ENCODE data around the gene FKBP10.
A peak's percentile ranks its signal among the peaks of the same experiment; 100 is the strongest.

The FKBP10 gene

DNA sequence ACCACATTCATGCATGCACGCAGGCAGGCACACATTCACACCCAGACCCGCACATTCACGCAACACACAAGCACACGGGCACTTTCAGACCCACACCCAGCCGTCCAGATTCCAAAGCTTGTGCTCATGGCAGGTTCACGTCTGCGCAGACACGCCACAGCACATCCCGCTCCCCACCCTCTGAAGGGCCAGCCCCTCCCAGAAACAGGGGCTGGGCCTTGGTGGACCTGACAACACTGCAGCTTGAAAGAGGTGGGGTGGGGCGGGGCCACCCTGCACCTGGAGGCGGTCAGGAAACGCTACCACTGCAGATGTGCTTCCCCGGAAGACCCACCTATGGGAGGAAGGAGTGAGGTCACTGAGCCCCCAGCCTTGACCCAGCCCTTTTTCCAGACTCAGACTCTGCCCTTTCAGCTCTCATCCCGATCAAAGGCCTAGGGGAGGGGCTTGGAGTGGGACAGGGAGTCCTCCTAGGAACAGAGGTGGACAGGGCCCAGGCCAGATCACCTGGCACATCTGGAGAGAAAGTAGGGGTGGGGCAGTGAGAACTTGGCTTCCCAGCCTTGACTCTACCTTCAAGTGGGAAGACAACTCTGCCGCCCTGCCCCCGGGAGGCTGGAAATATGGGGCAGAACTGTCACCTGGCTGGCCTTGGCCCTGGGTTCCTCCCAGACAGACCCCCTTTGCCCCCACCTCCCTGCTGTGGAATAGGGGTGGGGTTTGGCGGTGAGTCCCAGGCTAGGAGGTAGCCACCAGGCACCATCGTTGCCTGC lies 12.0 kb upstream of the FKBP10 start:
- no peaks in the 10 kb centered on the region for H3K9me3 ChIP-seq (ENCODE audit: low read length)
- H3K27me3 ChIP-seq (ENCODE audit: control insufficient read depth in 1 of 2, insufficient read depth in 2 of 2, low read length in 2 of 2), result peaks cover 0 to 5% of the 10 kb centered on the region in 2 donors
- no peaks in the 10 kb centered on the region for H3K4me1 ChIP-seq (ENCODE audit: insufficient read depth, low read length)
- H3K27ac ChIP-seq (ENCODE audit: low read depth, low read length), result no peak overlapping the region
- no peak overlapping the region for H3K9ac ChIP-seq (ENCODE audit: low read length)
- no peaks in the 10 kb centered on the region for H3K36me3 ChIP-seq (ENCODE audit: insufficient read depth, low read length)
- H3K4me3 ChIP-seq (ENCODE audit: low read depth in 1 of 2, low read length in 2 of 2), result no peak overlapping the region

DNA sequence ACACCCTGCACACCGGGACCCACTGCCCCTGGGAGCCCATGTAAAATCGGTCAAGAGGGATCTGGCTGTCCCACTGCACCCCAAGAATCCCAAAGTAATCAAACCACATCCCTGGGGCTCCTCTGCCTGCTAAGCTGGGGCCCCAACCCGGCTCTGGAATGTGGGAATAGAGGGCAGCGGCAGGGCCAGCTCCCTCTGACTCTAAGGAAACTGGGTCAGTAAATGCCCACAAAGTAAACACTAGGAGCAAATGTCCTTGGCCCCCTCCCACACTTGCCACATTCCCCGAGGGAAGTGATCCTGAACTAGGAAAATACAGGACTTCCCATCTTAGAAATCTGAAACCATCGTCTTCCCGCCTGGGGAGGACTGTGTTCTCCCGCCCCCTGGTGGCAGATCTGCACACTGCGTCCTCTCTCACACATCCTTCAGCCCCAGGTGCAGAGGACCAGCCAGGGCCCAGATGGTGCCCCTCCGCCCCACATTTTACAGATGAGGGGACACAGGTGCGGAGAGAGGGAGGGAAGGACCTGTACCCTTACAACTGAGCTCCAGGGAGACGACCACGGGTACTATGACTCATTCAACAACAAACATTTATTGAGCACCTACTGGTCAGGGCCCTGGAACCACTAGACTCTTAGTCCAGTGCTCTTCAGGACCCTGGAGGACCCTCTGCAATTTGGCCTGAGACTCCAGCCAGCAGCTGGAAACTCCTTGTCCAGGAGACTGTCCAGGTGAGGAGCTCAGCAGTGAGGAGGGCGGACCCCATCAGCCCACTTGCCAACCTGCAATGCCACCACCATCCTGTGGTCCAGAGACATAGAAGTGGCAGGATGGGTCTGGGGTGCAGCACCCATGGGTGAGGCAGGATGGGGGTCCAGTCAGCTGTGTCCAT lies 11.2 kb upstream of the FKBP10 start:
- H3K27me3 ChIP-seq (ENCODE audit: control insufficient read depth in 1 of 2, insufficient read depth in 2 of 2, low read length in 2 of 2), result peaks cover 0 to 5% of the 10 kb centered on the region in 2 donors
- no peak overlapping the region for H3K27ac ChIP-seq (ENCODE audit: low read depth, low read length)
- no peak overlapping the region for H3K9ac ChIP-seq (ENCODE audit: low read length)
- no peaks in the 10 kb centered on the region for H3K4me1 ChIP-seq (ENCODE audit: insufficient read depth, low read length)
- H3K4me3 ChIP-seq (ENCODE audit: low read depth in 1 of 2, low read length in 2 of 2), result no peak overlapping the region
- H3K36me3 ChIP-seq (ENCODE audit: insufficient read depth, low read length), result no peaks in the 10 kb centered on the region
- no peaks in the 10 kb centered on the region for H3K9me3 ChIP-seq (ENCODE audit: low read length)

DNA sequence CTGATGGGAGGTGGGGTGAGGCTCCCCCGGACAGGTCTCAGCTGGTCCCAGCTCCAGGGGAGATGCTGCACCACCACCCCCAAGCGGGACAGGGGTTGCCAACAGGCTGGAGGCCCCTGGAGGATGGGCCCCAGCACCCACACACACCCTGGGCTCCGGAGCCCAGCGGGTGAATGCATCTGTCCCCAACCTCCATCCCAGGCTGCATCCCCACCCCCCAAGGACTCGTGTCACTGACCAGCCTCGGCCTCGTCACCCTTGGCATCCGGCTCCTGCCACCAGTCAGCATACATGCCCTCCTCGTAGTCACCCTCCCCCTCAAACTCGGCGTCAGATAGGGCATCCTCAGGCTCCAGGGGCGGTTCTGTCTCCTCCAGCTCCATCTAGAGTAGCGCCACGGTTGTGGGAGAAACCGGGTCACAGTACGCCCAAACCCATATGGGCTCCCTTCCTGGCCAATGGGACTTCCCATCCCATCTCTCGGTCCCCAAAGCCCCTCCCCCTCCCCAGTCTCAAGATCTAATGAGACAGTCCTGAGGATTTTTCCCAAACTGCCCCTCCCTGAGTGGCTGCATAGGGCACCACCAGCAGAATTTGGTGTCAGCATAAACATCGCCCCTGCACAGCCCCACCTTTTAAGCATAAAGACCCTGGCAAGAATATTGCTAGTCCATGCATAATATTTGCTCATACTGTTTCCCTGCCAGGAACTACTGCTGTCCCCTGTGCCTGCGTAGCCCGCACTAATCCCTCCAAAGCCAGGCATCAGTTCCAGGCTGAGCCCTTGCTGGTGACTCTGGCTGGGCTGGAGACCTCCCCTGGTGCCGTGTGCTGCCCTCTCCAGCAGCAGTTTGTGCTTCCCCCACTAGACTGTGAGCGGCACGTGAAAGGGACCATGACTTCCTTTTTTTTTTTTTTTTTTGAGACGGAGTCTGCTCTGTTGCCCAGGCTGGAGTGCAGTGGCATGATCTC lies 9.5 kb upstream of the FKBP10 start:
- Histone ChIP-seq H3K9me3 (ENCODE audit: low read length) (no peaks in the 10 kb centered on the region), H3K36me3 (ENCODE audit: insufficient read depth, low read length) (no peaks in the 10 kb centered on the region), H3K4me3 (ENCODE audit: low read depth in 1 of 2, low read length in 2 of 2) (no peak overlapping the region), H3K9ac (ENCODE audit: low read length) (no peak overlapping the region), H3K27me3 (ENCODE audit: control insufficient read depth in 1 of 2, insufficient read depth in 2 of 2, low read length in 2 of 2) (peaks cover 0 to 5% of the 10 kb centered on the region in 2 donors), H3K27ac (ENCODE audit: low read depth, low read length) (no peak overlapping the region), H3K4me1 (ENCODE audit: insufficient read depth, low read length) (no peaks in the 10 kb centered on the region)

DNA sequence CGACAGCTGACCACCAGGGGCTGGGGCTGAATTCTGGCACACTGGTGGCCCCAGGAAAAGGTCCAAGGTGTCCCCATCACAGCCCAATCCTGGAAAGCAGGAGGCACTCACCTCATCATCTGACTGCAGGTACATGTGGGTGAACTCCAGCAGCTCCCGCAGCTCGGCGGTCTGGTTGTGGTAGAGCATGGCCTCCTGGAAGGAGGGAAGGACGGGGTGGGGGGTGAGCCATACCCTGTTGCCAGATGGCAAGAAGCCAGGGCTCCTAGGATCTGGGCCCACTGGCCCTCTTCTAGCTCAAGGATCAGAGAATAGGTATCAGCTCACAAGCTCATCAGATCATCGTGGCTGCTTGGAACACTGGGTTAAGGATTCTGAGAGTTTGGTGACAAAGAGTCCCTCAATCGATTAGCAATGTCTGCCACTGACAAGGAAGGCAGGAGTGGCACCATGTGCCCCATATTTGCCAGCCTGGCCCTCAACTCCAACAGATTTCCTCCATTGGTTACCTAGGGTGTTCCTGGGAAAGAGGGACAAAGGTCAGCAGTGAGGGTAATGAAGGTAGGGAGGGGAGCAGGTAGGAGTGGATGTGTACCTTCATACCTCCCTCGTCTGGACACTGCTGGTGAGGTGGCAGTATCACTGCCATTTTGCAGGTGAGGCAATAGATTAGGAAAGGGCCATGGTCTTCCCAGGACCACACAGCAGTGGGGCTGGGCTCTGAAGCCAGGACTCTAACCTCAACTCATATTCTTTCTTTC lies 5.9 kb upstream of the FKBP10 start:
- no peaks in the 10 kb centered on the region for H3K27me3 ChIP-seq (ENCODE audit: control insufficient read depth in 1 of 2, insufficient read depth in 2 of 2, low read length in 2 of 2)
- H3K9me3 ChIP-seq (ENCODE audit: low read length), result no peaks in the 10 kb centered on the region
- H3K4me1 ChIP-seq (ENCODE audit: insufficient read depth, low read length), result peaks cover 6% of the 10 kb centered on the region
- no peaks in the 10 kb centered on the region for H3K36me3 ChIP-seq (ENCODE audit: insufficient read depth, low read length)
- H3K4me3 ChIP-seq (ENCODE audit: low read depth in 1 of 2, low read length in 2 of 2), result no peak overlapping the region
- H3K9ac ChIP-seq (ENCODE audit: low read length), result no peak overlapping the region
- no peak overlapping the region for H3K27ac ChIP-seq (ENCODE audit: low read depth, low read length)

DNA sequence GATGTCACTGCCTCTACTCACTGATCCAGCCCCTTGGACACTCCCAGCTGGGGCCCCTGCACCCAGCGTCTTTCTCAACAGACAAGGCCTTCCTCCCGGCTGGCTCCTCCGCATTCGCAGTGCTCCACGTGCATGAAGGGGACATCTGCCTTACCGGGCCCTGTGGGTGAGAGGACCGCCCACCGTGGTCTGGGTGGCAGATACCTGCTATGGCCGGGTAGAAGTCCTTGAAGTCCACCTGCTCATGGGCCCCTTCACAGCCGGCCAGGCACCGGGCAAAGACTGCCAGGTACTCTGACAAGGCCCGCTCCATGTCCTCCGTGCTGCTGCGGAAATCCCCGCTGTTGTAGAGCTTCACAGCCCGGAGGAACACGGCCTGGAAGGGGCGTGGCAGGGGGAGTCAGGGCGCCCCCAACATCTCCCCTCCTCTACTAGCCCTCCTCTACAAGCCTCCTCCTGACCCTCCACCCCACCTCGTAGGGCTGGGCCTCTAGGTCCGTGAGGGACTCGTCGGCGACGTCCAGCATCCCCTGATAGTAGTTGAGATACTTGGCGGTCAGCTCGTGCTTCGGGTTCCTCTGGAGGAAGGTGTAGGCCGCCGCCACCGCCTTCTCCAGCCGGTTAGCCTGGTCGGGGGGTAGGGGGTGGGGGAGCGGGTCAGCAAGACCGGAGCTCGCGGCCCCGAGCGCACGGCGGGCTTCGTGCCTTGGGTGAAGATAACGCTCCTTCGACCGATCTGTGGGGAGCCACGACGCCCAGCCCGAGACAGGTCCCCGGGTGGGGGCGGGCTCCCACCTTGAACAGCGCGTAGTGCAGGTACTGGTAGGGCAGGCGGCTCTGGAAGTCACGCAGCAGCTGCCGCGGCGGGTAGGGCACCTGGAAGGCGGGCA lies 1.9 kb upstream of the FKBP10 start:
- H3K4me1 ChIP-seq (ENCODE audit: insufficient read depth, low read length), result peaks cover 20% of the 10 kb centered on the region
- H3K4me3 ChIP-seq (ENCODE audit: low read depth in 1 of 2, low read length in 2 of 2), result peak overlapping the region; percentile 85 to 90
- no peaks in the 10 kb centered on the region for H3K36me3 ChIP-seq (ENCODE audit: insufficient read depth, low read length)
- no peaks in the 10 kb centered on the region for H3K27me3 ChIP-seq (ENCODE audit: control insufficient read depth in 1 of 2, insufficient read depth in 2 of 2, low read length in 2 of 2)
- H3K9me3 ChIP-seq (ENCODE audit: low read length), result no peaks in the 10 kb centered on the region
- no peak overlapping the region for H3K9ac ChIP-seq (ENCODE audit: low read length)
- H3K27ac ChIP-seq (ENCODE audit: low read depth, low read length), result peak overlapping the region; percentile 78

DNA sequence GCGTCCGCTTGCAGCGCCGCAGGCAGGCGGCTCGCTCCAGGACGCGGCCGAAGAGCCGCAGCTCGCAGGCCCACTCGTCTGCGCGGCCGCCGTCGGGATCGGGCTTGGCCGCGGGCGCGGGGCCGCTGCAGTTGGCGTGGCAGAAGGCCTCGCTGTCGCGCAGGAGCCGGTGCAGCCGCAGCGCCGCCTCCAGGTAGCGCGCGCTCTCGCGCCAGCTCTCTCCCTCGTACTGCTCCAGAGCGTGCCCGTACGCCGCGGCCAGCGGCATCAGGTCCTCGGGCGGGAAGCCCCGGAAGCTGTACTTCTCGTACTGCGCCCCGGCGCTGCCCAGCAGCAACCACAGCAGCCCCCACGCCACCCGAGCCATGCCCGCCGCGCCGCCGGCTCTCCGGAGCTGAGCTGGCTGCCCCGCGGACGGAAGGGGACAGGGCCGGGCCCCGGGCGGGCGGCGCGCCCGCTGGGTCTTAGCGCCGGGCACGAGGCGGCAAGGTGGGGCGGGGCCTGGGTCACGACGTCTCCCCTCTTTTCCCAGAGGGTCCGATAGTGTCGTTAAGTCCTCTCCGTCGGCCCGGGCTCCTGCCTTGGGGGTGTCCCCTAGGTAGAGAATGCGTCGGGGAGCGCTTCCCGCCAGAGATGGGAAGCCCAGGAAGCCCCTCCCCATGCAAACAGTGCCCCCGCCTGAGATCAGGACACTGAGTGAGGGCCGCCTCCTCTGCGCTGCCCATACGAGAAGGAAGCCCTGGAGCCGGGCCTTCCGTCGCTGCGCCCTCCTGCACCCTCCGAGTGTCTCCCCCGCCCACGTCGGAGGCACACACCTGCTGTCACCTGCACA lies 1.0 kb upstream of the FKBP10 start, which contains the start of gene P3H4:
Gene P3H4, minus strand, starts transcription at position 401 of the 832 bp plus-strand sequence. Its CDS starts 34 bp downstream, at position 367.
- H3K27ac ChIP-seq (ENCODE audit: low read depth, low read length), result peak within 1 kb of the TSS; percentile 78
- H3K4me1 ChIP-seq (ENCODE audit: insufficient read depth, low read length), result peaks cover 20% of the 10 kb centered on the region
- no peaks in the 10 kb centered on the region for H3K36me3 ChIP-seq (ENCODE audit: insufficient read depth, low read length)
- H3K9me3 ChIP-seq (ENCODE audit: low read length), result no peaks in the 10 kb centered on the region
- no peak within 1 kb of the TSS for H3K9ac ChIP-seq (ENCODE audit: low read length)
- no peaks in the 10 kb centered on the region for H3K27me3 ChIP-seq (ENCODE audit: control insufficient read depth in 1 of 2, insufficient read depth in 2 of 2, low read length in 2 of 2)
- peak within 1 kb of the TSS; percentile 85 to 90 for H3K4me3 ChIP-seq (ENCODE audit: low read depth in 1 of 2, low read length in 2 of 2)

DNA sequence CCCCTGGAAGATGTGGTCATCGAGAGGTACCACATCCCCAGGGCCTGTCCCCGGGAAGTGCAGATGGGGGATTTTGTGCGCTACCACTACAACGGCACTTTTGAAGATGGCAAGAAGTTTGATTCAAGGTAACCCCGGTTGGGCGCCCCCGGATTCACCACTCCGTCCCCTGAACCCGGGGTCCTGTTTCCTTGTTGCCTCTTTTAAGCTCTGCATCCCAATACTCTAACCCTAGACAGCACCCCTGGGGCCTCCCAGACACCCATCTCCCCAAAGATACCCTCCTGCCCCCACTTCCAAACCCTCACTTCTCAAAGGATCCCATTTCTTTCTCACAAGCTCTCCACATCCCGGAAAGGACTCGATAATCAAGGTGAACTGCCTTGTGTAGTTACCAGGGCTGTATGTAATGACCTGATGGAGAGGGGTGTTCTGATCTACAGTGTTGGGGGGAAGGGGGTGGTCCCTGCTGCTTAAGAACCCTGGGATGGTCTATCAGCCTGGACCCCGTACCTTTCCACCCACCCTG lies 412 bp downstream of the FKBP10 start:
- Histone ChIP-seq H3K27me3 (ENCODE audit: control insufficient read depth in 1 of 2, insufficient read depth in 2 of 2, low read length in 2 of 2) (no peaks in the 10 kb centered on the region), H3K9ac (ENCODE audit: low read length) (peak overlapping the region; percentile 45), H3K4me3 (ENCODE audit: low read depth in 1 of 2, low read length in 2 of 2) (peak overlapping the region; percentile 38 to 90), H3K4me1 (ENCODE audit: insufficient read depth, low read length) (peaks cover 20% of the 10 kb centered on the region), H3K9me3 (ENCODE audit: low read length) (no peaks in the 10 kb centered on the region), H3K27ac (ENCODE audit: low read depth, low read length) (peak overlapping the region; percentile 78), H3K36me3 (ENCODE audit: insufficient read depth, low read length) (no peaks in the 10 kb centered on the region)

DNA sequence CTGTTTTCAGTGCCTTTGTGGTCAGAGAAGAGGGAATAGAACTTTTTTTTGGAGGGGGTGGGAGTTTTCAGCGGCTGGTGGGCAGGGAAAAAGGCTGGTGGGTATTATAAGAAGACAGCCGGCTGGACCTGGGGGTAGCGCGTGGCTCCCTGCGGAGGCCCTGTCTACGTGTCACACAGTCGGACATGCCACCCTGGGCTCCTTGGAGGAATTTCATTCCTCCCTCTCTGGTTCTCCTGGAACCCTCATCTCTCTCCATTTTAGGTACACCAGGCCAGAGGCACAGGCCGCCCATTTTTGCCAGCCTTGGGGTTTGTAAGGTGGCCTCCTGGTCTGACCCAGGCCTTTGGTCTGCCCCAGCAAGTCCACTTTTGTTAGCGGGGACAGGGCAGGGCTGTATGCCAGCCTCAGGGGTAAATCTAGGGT lies 908 bp downstream of the FKBP10 start:
- Histone ChIP-seq H3K36me3 (ENCODE audit: insufficient read depth, low read length) (no peaks in the 10 kb centered on the region), H3K9ac (ENCODE audit: low read length) (peak overlapping the region; percentile 45), H3K27me3 (ENCODE audit: control insufficient read depth in 1 of 2, insufficient read depth in 2 of 2, low read length in 2 of 2) (no peaks in the 10 kb centered on the region), H3K9me3 (ENCODE audit: low read length) (no peaks in the 10 kb centered on the region), H3K4me3 (ENCODE audit: low read depth in 1 of 2, low read length in 2 of 2) (peak overlapping the region; percentile 38 to 90), H3K27ac (ENCODE audit: low read depth, low read length) (peak overlapping the region; percentile 78), H3K4me1 (ENCODE audit: insufficient read depth, low read length) (peaks cover 20% of the 10 kb centered on the region)

DNA sequence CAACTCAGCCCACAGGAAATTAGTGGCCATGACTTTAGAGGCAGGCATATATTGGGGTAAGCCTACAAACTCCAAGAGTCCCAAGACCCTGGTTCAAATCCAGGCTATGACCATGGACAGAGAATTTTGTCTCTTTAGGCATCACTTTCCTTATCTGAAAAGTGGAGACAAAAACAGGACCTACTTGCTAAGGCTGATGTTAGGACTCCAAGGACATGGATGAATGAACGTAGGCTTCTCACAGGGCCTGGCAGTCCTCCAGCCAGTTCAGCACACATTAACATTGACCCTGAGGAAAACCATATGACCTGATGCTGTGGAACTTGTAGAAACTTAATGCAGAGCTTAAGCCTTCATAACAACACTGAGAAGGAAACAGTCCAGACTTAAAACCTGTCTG lies 1.4 kb downstream of the FKBP10 start:
- Histone ChIP-seq H3K27ac (ENCODE audit: low read depth, low read length) (no peak overlapping the region), H3K36me3 (ENCODE audit: insufficient read depth, low read length) (no peaks in the 10 kb centered on the region), H3K27me3 (ENCODE audit: control insufficient read depth in 1 of 2, insufficient read depth in 2 of 2, low read length in 2 of 2) (no peaks in the 10 kb centered on the region), H3K9ac (ENCODE audit: low read length) (no peak overlapping the region), H3K9me3 (ENCODE audit: low read length) (no peaks in the 10 kb centered on the region), H3K4me3 (ENCODE audit: low read depth in 1 of 2, low read length in 2 of 2) (no peak overlapping the region), H3K4me1 (ENCODE audit: insufficient read depth, low read length) (peaks cover 20% of the 10 kb centered on the region)

Data from muscle layer of colon (tissue), 2 donors.